Lower leg skin (tissue), 4 donors: Measurements from ENCODE around the gene CXCL14. TPM values are rescaled to one million over a fixed set of nuclear protein-coding genes. Genes with fewer than 3 reads are reported as not detected.

ENCODE experiments used
- DNase-seq, 2 donors: peaks; one replicate each; pipeline ENCODE4 v3.0.0-alpha.2; 2019; ENCODE audit warnings: low spot score in 2 of 2
- H3K4me3 ChIP-seq: fragments of 200-600 bp; sonication (generic); 2 replicates; pipeline ENCODE4 v1.5.1; 2017; ENCODE audit warnings: mild to moderate bottlenecking, low read depth; ENCODE audit not compliant: poor library complexity, severe bottlenecking
- CTCF ChIP-seq, 3 donors: fragments of 450-650 bp; IDR thresholded peaks; one replicate each; pipeline ENCODE4 v1.5.1; 2016; ENCODE audit warnings: antibody characterized with exemption in 3 of 3, mild to moderate bottlenecking in 3 of 3, moderate library complexity in 2 of 3
- POLR2A ChIP-seq, 2 donors: fragments of 450-650 bp; IDR thresholded peaks; one replicate each; pipeline ENCODE4 v1.6.1; 2016 to 2017; ENCODE audit warnings: antibody characterized with exemption in 2 of 2, mild to moderate bottlenecking in 1 of 2, moderate library complexity in 1 of 2
- WGBS, 2 donors: methylation state at CpG; one replicate each; pipeline ENCODE4 v1.1.5; 2018; 5-methylcytosine and 5-hydroxymethylcytosine counted together
- intact Hi-C: fragments of 100-400 bp; cut with DNase I; formaldehyde crosslinking; loops from one replicate; pipeline ENCODE4 v1.15.0; 2023; ENCODE audit warnings: low total_unique reads
- total RNA-seq, 4 donors: library from RNA; depleted of rRNA; stranded (reverse); fragments of >200 nt; gene quantifications; one replicate each; pipeline ENCODE4 v1.1.0, GENCODE V29; 2016

CXCL14 gene
- total RNA-seq, 4 donors from 2014 or later = 157 to 344 (median 251) TPM

GRCh38 chr5:135546912-135547311 lies 31.9 kb downstream of the CXCL14 start:
- H3K4me3 ChIP-seq = no peak overlapping the region
- WGBS, 2 donors = 64 to 66% methylated on average over 4 of the region's 4 CpGs
- TF ChIP-seq POLR2A (IDR thresholded peaks at IDR 0.05) (no peak), CTCF (IDR thresholded peaks at IDR 0.05) (no peak)
- intact Hi-C loops = no loop called here
- no peak for DNase-seq

- no peak overlapping the region for H3K4me3 ChIP-seq
- no peak for TF ChIP-seq POLR2A (IDR thresholded peaks at IDR 0.05)
- TF ChIP-seq CTCF (IDR thresholded peaks at IDR 0.05) = no peak
- intact Hi-C loops = no loop called here
- 77 to 83% methylated on average over 12 of the region's 12 CpGs for WGBS, 2 donors
- no peak for DNase-seq
Observed at GRCh38 chr5:135546101-135546500, 32.7 kb downstream of the CXCL14 start.

GRCh38 chr5:135545099-135545498 lies 33.7 kb downstream of the CXCL14 start:
- intact Hi-C loops = no loop called here
- no peak overlapping the region for H3K4me3 ChIP-seq
- no peak for TF ChIP-seq POLR2A (IDR thresholded peaks at IDR 0.05)
- no peak for TF ChIP-seq CTCF (IDR thresholded peaks at IDR 0.05)
- 83 to 85% methylated on average over 17 of the region's 17 CpGs for whole genome bisulfite sequencing, 2 donors
- no peak for DNase-seq

GRCh38 chr5:135543485-135544304 lies 35.1 kb downstream of the CXCL14 start:
- H3K4me3 ChIP-seq = peak overlapping the region; percentile 19
- intact Hi-C loops = no loop called here
- no peak for TF ChIP-seq CTCF (IDR thresholded peaks at IDR 0.05)
- no peak for TF ChIP-seq POLR2A (IDR thresholded peaks at IDR 0.05)
- WGBS, 2 donors = 22 to 29% methylated on average over 32 to 50 of the region's 77 CpGs
- peak in 1 of 2 donors; percentile 90 for DNase-seq

GRCh38 chr5:135543001-135543484 lies 35.7 kb downstream of the CXCL14 start:
- intact Hi-C loops = no loop called here
- no peak for TF ChIP-seq POLR2A (IDR thresholded peaks at IDR 0.05)
- no peak for TF ChIP-seq CTCF (IDR thresholded peaks at IDR 0.05)
- no peak for DNase-seq
- WGBS, 2 donors = 57 to 78% methylated on average over 5 of the region's 5 CpGs
- H3K4me3 ChIP-seq = peak overlapping the region; percentile 19
